HepG2 (cell line): ENCODE results near the gene FAM3C. TPM values are rescaled to one million over a fixed set of nuclear protein-coding genes. Genes with fewer than 3 reads are reported as not detected.

ENCODE experiments used
- ATAC-seq: fragments of 200-7000 bp; cut with Tn5 transposase; 3 replicates; pipeline ENCODE4 v1.9.1; 2020; ENCODE audit warnings: mild to moderate bottlenecking, moderate library complexity
- BruUV-seq: library from RNA; stranded (reverse); fragments of 400-500 nt; replicated peaks from 2 replicates; lab custom pipeline; 2021; lab: Mats Ljungman, UMichigan
- CTCF ChIA-PET: fragments of 300-600 bp; formaldehyde crosslinking; extraction: SDS; loops from one replicate; lab custom pipeline; 2021; ENCODE audit warnings: low total read pairs, inconsistent platforms, low intra/inter-chr PET ratio; lab: Yijun Ruan, JAX
- POLR2A ChIA-PET: fragments of 350-600 bp; sonication (Branson Sonifier 250); formaldehyde crosslinking; loops from one replicate; lab custom pipeline; 2020; ENCODE audit warnings: antibody characterized with exemption, inconsistent platforms; lab: Yijun Ruan, JAX
- DNase-seq: peaks from one replicate; pipeline ENCODE4 v3.0.0-alpha.2; 2015; ENCODE audit warnings: low spot score
- FAIRE-seq: peaks from 3 replicates; lab custom pipeline; 2011; peaks lifted over from hg19 to GRCh38; lab: Jason Lieb, UNC
- H2AFZ ChIP-seq: one replicate; pipeline ENCODE4 v1.6.1; 2011; ENCODE audit warnings: low read length, inconsistent platforms
- H3K27ac ChIP-seq: fragments of 300-600 bp; 3 replicates; pipeline ENCODE4 v1.8.0; 2011; ENCODE audit warnings: mixed run types, mild to moderate bottlenecking, mixed read lengths, low read length, inconsistent platforms; ENCODE audit not compliant: insufficient read depth; ENCODE audit errors: extremely low read length
- H3K27me3 ChIP-seq, 2 experiments: fragments of 200-600 bp in 1 of 2; 2 replicates in 1 of 2; 3 replicates in 1 of 2; pipeline versions ENCODE4 v1.6.0 to v1.8.0; 2011; ENCODE audit warnings: low read length in 2 of 2, mild to moderate bottlenecking in 2 of 2, moderate library complexity in 2 of 2, inconsistent platforms in 1 of 2; ENCODE audit not compliant: insufficient read depth in 2 of 2, control insufficient read depth in 1 of 2
- H3K36me3 ChIP-seq, 2 experiments: fragments of 200-600 bp in 1 of 2; replicated peaks in 1 of 2; 2 replicates in 1 of 2; 3 replicates in 1 of 2; pipeline versions ENCODE4 v1.5.1 to v1.8.0; 2011; ENCODE audit warnings: low read length in 2 of 2, inconsistent platforms in 1 of 2; ENCODE audit not compliant: insufficient read depth in 2 of 2, control insufficient read depth in 1 of 2
- H3K4me1 ChIP-seq: 2 replicates; pipeline ENCODE4 v1.5.1; 2012; ENCODE audit warnings: low read length, inconsistent platforms; ENCODE audit not compliant: insufficient read depth
- H3K4me2 ChIP-seq: 2 replicates; pipeline ENCODE4 v1.6.0; 2011; ENCODE audit warnings: low read depth, low read length, inconsistent platforms
- H3K4me3 ChIP-seq, 3 experiments: fragments of 200-600 bp in 1 of 3; sonication (generic), shearing (Covaris generic) in 1 of 3; replicated peaks in 1 of 3; 2 replicates each; pipeline ENCODE4 v1.5.1; 2011 to 2016; ENCODE audit warnings: low read length in 3 of 3, inconsistent platforms in 2 of 3, low read depth in 2 of 3, mild to moderate bottlenecking in 2 of 3, control low read depth in 1 of 3, mixed read lengths in 1 of 3; ENCODE audit not compliant: insufficient read depth in 1 of 3
- H3K79me2 ChIP-seq: one replicate; pipeline ENCODE4 v1.6.1; 2011; ENCODE audit warnings: low read length, inconsistent platforms; ENCODE audit not compliant: insufficient read depth
- H3K9ac ChIP-seq: 2 replicates; pipeline ENCODE4 v1.6.0; 2011; ENCODE audit warnings: mild to moderate bottlenecking, low read depth, low read length, inconsistent platforms; ENCODE audit not compliant: insufficient read depth
- H3K9me3 ChIP-seq: 2 replicates; pipeline ENCODE4 v1.5.1; 2012; ENCODE audit warnings: mild to moderate bottlenecking, low read length
- H4K20me1 ChIP-seq: 2 replicates; pipeline ENCODE4 v1.6.0; 2011; ENCODE audit warnings: inconsistent platforms, mild to moderate bottlenecking, low read length, moderate library complexity; ENCODE audit not compliant: insufficient read depth
- KDM6A ChIP-seq: IDR thresholded peaks from 2 replicates; pipeline ENCODE4 v1.6.1; 2016; ENCODE audit warnings: low read depth
- MAF1 ChIP-seq: sonication (generic); formaldehyde crosslinking; IDR thresholded peaks from 2 replicates; pipeline ENCODE4 v1.5.0; 2020; ENCODE audit warnings: missing genetic modification reagents, borderline replicate concordance
- MAFK ChIP-seq, 2 experiments: IDR thresholded peaks in 1 of 2; conservative IDR thresholded peaks in 1 of 2; 2 replicates each; pipeline ENCODE4 v1.6.1; 2011; ENCODE audit warnings: improper control_type of control experiment in 2 of 2, low read length in 2 of 2
- MIXL1 ChIP-seq: IDR thresholded peaks from 2 replicates; pipeline ENCODE4 v1.6.1; 2016
- MXI1 ChIP-seq: IDR thresholded peaks from 3 replicates; pipeline ENCODE4 v1.6.1; 2012; ENCODE audit warnings: low read depth, low read length, inconsistent platforms, borderline replicate concordance
- SMAD1 ChIP-seq: sonication (generic); formaldehyde crosslinking; IDR thresholded peaks from 2 replicates; pipeline ENCODE4 v1.4.0; 2020; ENCODE audit warnings: missing genetic modification reagents, low read depth, mild to moderate bottlenecking, borderline replicate concordance
- SMARCE1 ChIP-seq: fragments of 450-650 bp; IDR thresholded peaks from 2 replicates; pipeline ENCODE4 v1.6.1; 2017; ENCODE audit warnings: borderline replicate concordance
- TGIF2 ChIP-seq: IDR thresholded peaks from 2 replicates; pipeline ENCODE4 v1.6.1; 2016; ENCODE audit warnings: control low read depth, missing compliant biosample characterization
- TOE1 ChIP-seq: sonication (generic); formaldehyde crosslinking; IDR thresholded peaks from 2 replicates; pipeline ENCODE4 v1.4.0; 2020; ENCODE audit warnings: mild to moderate bottlenecking, missing genetic modification reagents
- ZNF10 ChIP-seq: sonication (generic); formaldehyde crosslinking; IDR thresholded peaks from 2 replicates; pipeline ENCODE4 v1.4.0; 2020; ENCODE audit warnings: mild to moderate bottlenecking, low read depth, missing genetic modification reagents, borderline replicate concordance
- ZNF260 ChIP-seq: sonication (generic); formaldehyde crosslinking; IDR thresholded peaks from 2 replicates; pipeline ENCODE4 v1.4.0; 2020; ENCODE audit warnings: missing genetic modification reagents, low read depth, mild to moderate bottlenecking, borderline replicate concordance
- ZNF83 ChIP-seq: sonication (generic); formaldehyde crosslinking; IDR thresholded peaks from 2 replicates; pipeline ENCODE4 v1.4.0; 2020; ENCODE audit warnings: missing genetic modification reagents, mild to moderate bottlenecking, borderline replicate concordance
- WGBS: methylation state at CpG from one replicate; pipeline ENCODE4 v1.1.6; 2017; ENCODE audit warnings: low lambda C conversion rate; 5-methylcytosine and 5-hydroxymethylcytosine counted together
- in situ Hi-C: cut with HindIII; loops from 2 replicates; pipeline ENCODE4 v1.10.0; 2017; ENCODE audit warnings: low pct_unique_long_range_greater_than_20kb; ENCODE audit not compliant: extremely low pct_ligation_motif_present
- intact Hi-C: fragments of 100-400 bp; cut with micrococcal nuclease; formaldehyde crosslinking; loops from one replicate; pipeline ENCODE4 v1.10.0; 2022; ENCODE audit not compliant: unreplicated experiment
- polyA plus RNA-seq, 8 experiments: library from polyadenylated mRNA; depleted of rRNA in 3 of 8; stranded (reverse) in 7 of 8; unstranded in 1 of 8; fragments of >200 nt; fragmentation: Illumina TruSeq in 4 of 8; extraction: Trizol in 4 of 8; gene quantifications; 2 replicates each; pipeline versions ENCODE4 v1.2.1 to v1.2.3, GENCODE V29; 2011 to 2016; ENCODE audit warnings: low read depth in 4 of 8, missing spikeins in 1 of 8, mixed read lengths in 1 of 8; ENCODE audit not compliant: insufficient read depth in 1 of 8
- total RNA-seq, 5 experiments: library from RNA; depleted of rRNA; stranded (reverse); fragments of >200 nt; fragmentation: Illumina TruSeq; extraction: Trizol; gene quantifications; 2 replicates each; pipeline ENCODE4 v1.2.3, GENCODE V29; 2016; ENCODE audit warnings: low read depth in 1 of 5
- TF ChIP-seq, protein P1 (sequence below): sonication (generic); formaldehyde crosslinking; IDR thresholded peaks from 2 replicates; pipeline ENCODE4 v1.4.0; 2020; ENCODE audit warnings: missing genetic modification reagents

Gene FAM3C
- total and polyA plus RNA-seq, 2 of the 13 experiments (the other 11 are each of a cell fraction or from before 2014, with no cell fraction given) = 14.6 to 16.0 TPM

DNA sequence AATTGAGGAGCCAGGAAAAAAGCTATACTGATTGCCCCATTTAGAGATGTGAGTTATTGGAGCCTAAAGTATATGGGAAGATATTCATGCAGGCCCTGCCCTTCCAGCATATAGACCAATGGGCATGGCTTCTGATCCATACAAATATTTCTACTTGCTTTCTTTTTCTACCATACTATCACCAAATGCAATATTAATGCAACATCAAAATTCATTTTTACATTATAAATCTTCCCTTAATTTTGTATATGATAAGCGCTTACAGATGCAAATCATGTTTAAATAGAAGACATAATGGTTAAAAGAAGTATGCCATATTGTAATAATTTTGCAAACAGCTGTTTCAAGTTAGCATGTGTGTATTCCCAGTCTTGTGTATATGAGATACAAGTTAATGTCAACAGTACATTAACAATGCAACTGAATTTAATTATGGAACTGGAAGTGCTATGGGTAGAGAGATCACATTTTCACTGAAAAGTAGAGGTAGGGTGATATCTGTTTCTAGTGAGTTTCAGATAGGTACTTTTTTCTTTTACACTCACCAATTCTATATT is 91.9 kb downstream of the FAM3C start:
- H3K4me2 ChIP-seq = no peak overlapping the region
- ATAC-seq (no peak), FAIRE-seq (no peak), DNase-seq (no peak)
- no peak overlapping the region for H3K27ac ChIP-seq
- POLR2A ChIA-PET = no interaction called here
- CTCF ChIA-PET = no interaction called here
- 6% methylated on average over 1 of the region's 1 CpG for WGBS
- H3K9me3 ChIP-seq = no peaks in the 10 kb centered on the region
- no peak overlapping the region for H2AFZ ChIP-seq
- intact Hi-C loops (no loop called here), in situ Hi-C loops (no loop called here)
- H3K4me1 ChIP-seq = no peaks in the 10 kb centered on the region
- H3K4me3 ChIP-seq = no peak overlapping the region
- H3K79me2 ChIP-seq = no peaks in the 10 kb centered on the region
- no peaks in the 10 kb centered on the region; a peak in 1 of 5 replicates for H3K27me3 ChIP-seq
- H3K9ac ChIP-seq = no peak overlapping the region
- no peaks in the 10 kb centered on the region for H3K36me3 ChIP-seq
- TF ChIP-seq MAFK (conservative IDR thresholded peaks at IDR 0.05 in 1 of 2, IDR thresholded peaks at IDR 0.05 in 1 of 2; ENCODE audit: low read length in 2 of 2) (0 out of 4 replicates have a peak, but pooled peaks of 1 of the 2 experiments have one; percentile 0), MIXL1 (CRISPR knock-in tag) (no peak)
- no TSS peak for BruUV-seq
- H4K20me1 ChIP-seq = no peaks in the 10 kb centered on the region

DNA sequence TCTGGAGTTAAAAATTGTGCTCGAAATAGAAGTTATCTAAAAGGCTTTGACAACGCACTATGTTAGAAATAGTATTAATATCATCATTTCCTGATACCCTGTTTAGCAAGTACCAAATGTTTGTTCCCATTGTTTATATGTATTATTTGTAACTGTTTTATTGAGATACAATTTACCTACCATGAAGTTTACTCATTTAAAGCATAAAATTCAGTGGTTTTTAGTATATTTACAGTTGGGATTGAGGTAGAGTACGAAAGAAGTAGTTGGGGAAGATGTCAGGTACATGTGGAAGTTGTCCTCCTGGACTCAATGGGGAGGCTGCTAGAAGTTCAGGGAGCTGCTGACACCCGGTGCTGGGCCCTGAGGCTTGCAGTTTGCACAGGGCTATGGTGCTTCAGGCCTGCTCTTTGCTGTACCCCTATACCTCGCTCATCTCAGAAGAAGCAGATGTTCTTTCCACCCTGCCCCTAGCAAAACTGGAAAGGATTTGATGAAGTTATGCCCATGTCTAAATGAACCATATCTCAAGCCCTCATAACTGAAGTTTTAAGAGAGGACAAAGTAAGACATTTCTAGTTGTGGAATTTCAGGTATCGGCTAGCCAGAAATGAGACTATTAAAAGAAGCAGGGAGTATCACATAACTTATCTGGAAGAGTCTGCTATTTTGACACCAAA is 92.5 kb downstream of the FAM3C start:
- ATAC-seq (no peak), FAIRE-seq (no peak), DNase-seq (no peak)
- H3K27me3 ChIP-seq = no peaks in the 10 kb centered on the region; a peak in 1 of 5 replicates
- in situ Hi-C loops = no loop called here
- no peak overlapping the region for H3K27ac ChIP-seq
- H3K4me1 ChIP-seq = no peaks in the 10 kb centered on the region
- no peak overlapping the region for H3K4me3 ChIP-seq
- H3K9ac ChIP-seq = no peak overlapping the region
- 38% methylated on average over 6 of the region's 6 CpGs for WGBS
- ChIA-PET POLR2A (no interaction called here), CTCF (no interaction called here)
- intact Hi-C loops = no loop called here
- no TSS peak for BruUV-seq
- TF ChIP-seq ZNF10 (CRISPR knock-in tag) = no peak
- no peak for TF ChIP-seq TOE1 (CRISPR knock-in tag)
- no peak for TF ChIP-seq TGIF2
- TF ChIP-seq, protein P1, sequence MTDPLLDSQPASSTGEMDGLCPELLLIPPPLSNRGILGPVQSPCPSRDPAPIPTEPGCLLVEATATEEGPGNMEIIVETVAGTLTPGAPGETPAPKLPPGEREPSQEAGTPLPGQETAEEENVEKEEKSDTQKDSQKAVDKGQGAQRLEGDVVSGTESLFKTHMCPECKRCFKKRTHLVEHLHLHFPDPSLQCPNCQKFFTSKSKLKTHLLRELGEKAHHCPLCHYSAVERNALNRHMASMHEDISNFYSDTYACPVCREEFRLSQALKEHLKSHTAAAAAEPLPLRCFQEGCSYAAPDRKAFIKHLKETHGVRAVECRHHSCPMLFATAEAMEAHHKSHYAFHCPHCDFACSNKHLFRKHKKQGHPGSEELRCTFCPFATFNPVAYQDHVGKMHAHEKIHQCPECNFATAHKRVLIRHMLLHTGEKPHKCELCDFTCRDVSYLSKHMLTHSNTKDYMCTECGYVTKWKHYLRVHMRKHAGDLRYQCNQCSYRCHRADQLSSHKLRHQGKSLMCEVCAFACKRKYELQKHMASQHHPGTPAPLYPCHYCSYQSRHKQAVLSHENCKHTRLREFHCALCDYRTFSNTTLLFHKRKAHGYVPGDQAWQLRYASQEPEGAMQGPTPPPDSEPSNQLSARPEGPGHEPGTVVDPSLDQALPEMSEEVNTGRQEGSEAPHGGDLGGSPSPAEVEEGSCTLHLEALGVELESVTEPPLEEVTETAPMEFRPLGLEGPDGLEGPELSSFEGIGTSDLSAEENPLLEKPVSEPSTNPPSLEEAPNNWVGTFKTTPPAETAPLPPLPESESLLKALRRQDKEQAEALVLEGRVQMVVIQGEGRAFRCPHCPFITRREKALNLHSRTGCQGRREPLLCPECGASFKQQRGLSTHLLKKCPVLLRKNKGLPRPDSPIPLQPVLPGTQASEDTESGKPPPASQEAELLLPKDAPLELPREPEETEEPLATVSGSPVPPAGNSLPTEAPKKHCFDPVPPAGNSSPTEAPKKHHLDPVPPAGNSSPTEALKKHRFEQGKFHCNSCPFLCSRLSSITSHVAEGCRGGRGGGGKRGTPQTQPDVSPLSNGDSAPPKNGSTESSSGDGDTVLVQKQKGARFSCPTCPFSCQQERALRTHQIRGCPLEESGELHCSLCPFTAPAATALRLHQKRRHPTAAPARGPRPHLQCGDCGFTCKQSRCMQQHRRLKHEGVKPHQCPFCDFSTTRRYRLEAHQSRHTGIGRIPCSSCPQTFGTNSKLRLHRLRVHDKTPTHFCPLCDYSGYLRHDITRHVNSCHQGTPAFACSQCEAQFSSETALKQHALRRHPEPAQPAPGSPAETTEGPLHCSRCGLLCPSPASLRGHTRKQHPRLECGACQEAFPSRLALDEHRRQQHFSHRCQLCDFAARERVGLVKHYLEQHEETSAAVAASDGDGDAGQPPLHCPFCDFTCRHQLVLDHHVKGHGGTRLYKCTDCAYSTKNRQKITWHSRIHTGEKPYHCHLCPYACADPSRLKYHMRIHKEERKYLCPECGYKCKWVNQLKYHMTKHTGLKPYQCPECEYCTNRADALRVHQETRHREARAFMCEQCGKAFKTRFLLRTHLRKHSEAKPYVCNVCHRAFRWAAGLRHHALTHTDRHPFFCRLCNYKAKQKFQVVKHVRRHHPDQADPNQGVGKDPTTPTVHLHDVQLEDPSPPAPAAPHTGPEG = no peak
- TF ChIP-seq SMARCE1 = no peak
- TF ChIP-seq SMAD1 (CRISPR knock-in tag) = no peak
- no peak for TF ChIP-seq MAF1 (CRISPR knock-in tag)
- TF ChIP-seq ZNF260 (CRISPR knock-in tag) = no peak
- TF ChIP-seq ZNF83 = no peak
- no peak for TF ChIP-seq KDM6A (CRISPR knock-in tag)
- TF ChIP-seq MXI1 = no peak
- H2AFZ ChIP-seq = no peak overlapping the region
- no peaks in the 10 kb centered on the region for H3K79me2 ChIP-seq
- no peaks in the 10 kb centered on the region for H3K36me3 ChIP-seq
- H3K4me2 ChIP-seq = no peak overlapping the region
- H4K20me1 ChIP-seq = no peaks in the 10 kb centered on the region
- H3K9me3 ChIP-seq = no peaks in the 10 kb centered on the region
